OCI-LY7 (cell line): ENCODE data around the gene ABCG2. TPM values are rescaled to one million over a fixed set of nuclear protein-coding genes. Genes with fewer than 3 reads are reported as not detected.

Source experiments
- BruUV-seq: library from RNA; stranded (reverse); fragments of 400-500 nt; replicated peaks from 2 replicates; lab custom pipeline; 2021; lab: Mats Ljungman, UMichigan
- CTCF ChIA-PET: fragments of 300-600 bp; sonication (Branson Sonifier 250); formaldehyde crosslinking; loops from one replicate; lab custom pipeline; 2022; ENCODE audit warnings: antibody characterized with exemption; ENCODE audit not compliant: unreplicated experiment; lab: Charles Lee
- POLR2A ChIA-PET: fragments of 300-600 bp; sonication (Branson Sonifier 250); formaldehyde crosslinking; loops from one replicate; lab custom pipeline; 2022; ENCODE audit warnings: antibody characterized with exemption; lab: Charles Lee
- DNase-seq: peaks from one replicate; pipeline ENCODE4 v3.0.0-alpha.2; 2015; ENCODE audit warnings: low spot score
- H2AFZ ChIP-seq: fragments of 200-600 bp; sonication (generic), shearing (Covaris generic); 2 replicates; pipeline ENCODE4 v1.6.1; 2014; ENCODE audit warnings: mild to moderate bottlenecking, antibody characterized with exemption, low read length, moderate library complexity
- H3K27ac ChIP-seq: fragments of 200-600 bp; sonication (generic); 2 replicates; pipeline ENCODE4 v1.5.1; 2014; ENCODE audit warnings: mixed run types, low read depth, mild to moderate bottlenecking, moderate library complexity, low read length, inconsistent platforms; ENCODE audit not compliant: poor library complexity, severe bottlenecking
- H3K36me3 ChIP-seq: fragments of 200-600 bp; sonication (generic); 2 replicates; pipeline ENCODE4 v1.6.1; 2014; ENCODE audit warnings: mild to moderate bottlenecking, antibody characterized with exemption, low read length, moderate library complexity, mixed read lengths; ENCODE audit not compliant: insufficient read depth
- H3K4me1 ChIP-seq: fragments of 200-600 bp; sonication (generic); 2 replicates; pipeline ENCODE4 v1.5.1; 2014; ENCODE audit warnings: mild to moderate bottlenecking, low read length; ENCODE audit not compliant: insufficient read depth, poor library complexity, severe bottlenecking
- H3K4me2 ChIP-seq: fragments of 200-600 bp; sonication (generic); 2 replicates; pipeline ENCODE4 v1.6.1; 2014; ENCODE audit warnings: mild to moderate bottlenecking, low read length
- H3K4me3 ChIP-seq: fragments of 200-600 bp; sonication (generic); 2 replicates; pipeline ENCODE4 v1.5.1; 2014; ENCODE audit warnings: mild to moderate bottlenecking, low read depth, low read length; ENCODE audit not compliant: poor library complexity, severe bottlenecking
- H3K79me2 ChIP-seq: fragments of 200-600 bp; sonication (generic); 2 replicates; pipeline ENCODE4 v1.6.1; 2016; ENCODE audit warnings: low read depth, mild to moderate bottlenecking, low read length, moderate library complexity, mixed read lengths; ENCODE audit not compliant: insufficient read depth
- H3K9me2 ChIP-seq: fragments of 200-600 bp; sonication (generic); 2 replicates; pipeline ENCODE4 v1.6.1; 2016; ENCODE audit warnings: mild to moderate bottlenecking, low read length, mixed read lengths; ENCODE audit not compliant: insufficient read depth
- H3K9me3 ChIP-seq: fragments of 200-600 bp; sonication (generic); 2 replicates; pipeline ENCODE4 v1.6.1; 2014; ENCODE audit warnings: mild to moderate bottlenecking, mixed run types, low read length, mixed read lengths
- H4K20me1 ChIP-seq: fragments of 200-600 bp; sonication (generic); 2 replicates; pipeline ENCODE4 v1.6.1; 2014; ENCODE audit warnings: mild to moderate bottlenecking, antibody characterized with exemption, low read length, moderate library complexity, mixed read lengths; ENCODE audit not compliant: insufficient read depth
- EZH2phosphoT487 ChIP-seq: fragments of 200-600 bp; sonication (generic); IDR thresholded peaks from 2 replicates; pipeline ENCODE4 v1.6.1; 2018; ENCODE audit warnings: low read depth, borderline replicate concordance, mild to moderate bottlenecking, mixed run types, antibody characterized with exemption, low read length, moderate library complexity, mixed read lengths
- intact Hi-C: fragments of 100-400 bp; cut with micrococcal nuclease; formaldehyde crosslinking; loops from one replicate; pipeline ENCODE4 v1.10.0; 2022; ENCODE audit not compliant: unreplicated experiment
- total RNA-seq, 2 experiments: library from RNA; depleted of rRNA in 1 of 2; stranded (reverse); fragments of >200 nt in 1 of 2; shearing (Covaris generic) in 1 of 2; gene quantifications; 2 replicates each; pipeline ENCODE4 v1.2.3, GENCODE V29; 2014 to 2022
- TF ChIP-seq, protein P1 (sequence below): fragments of 200-600 bp; sonication (generic); conservative IDR thresholded peaks from 2 replicates; pipeline ENCODE4 v1.5.1; 2014; ENCODE audit warnings: mild to moderate bottlenecking, antibody characterized with exemption, low read length, moderate library complexity, mixed read lengths

Gene ABCG2
- total RNA-seq, 2 experiments from 2014 or later: not detected

DNA sequence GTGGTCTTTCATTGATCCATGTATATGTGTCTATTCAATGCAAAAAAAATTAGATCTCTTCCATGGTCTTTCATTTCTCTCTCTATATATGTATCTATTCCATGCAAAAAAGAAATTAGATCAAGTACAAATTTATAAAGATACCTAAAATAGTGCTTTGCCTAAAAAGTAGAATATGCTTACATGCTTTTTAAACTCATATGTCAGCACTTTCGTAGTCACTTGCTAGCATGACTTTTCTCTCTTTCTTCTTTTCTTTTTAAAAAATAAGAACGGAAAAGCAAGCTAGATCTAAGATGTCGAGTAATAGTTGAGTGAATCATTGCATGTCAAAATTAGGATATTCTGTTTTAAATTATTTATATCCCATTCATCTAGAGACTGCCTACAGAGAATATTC is 100.1 kb downstream of the ABCG2 start:
- ChIA-PET POLR2A (interaction anchor here (0.8 kb wide), 1 partner anchor 955 kb away, joined by 4 read pairs; no protein-coding TSS in a partner anchor), CTCF (no interaction called here)
- Histone ChIP-seq H3K4me3 (no peak overlapping the region), H3K36me3 (no peaks in the 10 kb centered on the region), H3K27ac (no peak overlapping the region), H3K4me2 (no peak overlapping the region), H3K9me2 (no peaks in the 10 kb centered on the region), H2AFZ (no peak overlapping the region), H3K9me3 (no peaks in the 10 kb centered on the region), H3K4me1 (no peaks in the 10 kb centered on the region), H3K79me2 (no peaks in the 10 kb centered on the region), H4K20me1 (no peaks in the 10 kb centered on the region)
- BruUV-seq: no TSS peak
- DNase-seq: no peak
- intact Hi-C loops: no loop called here
- no peak for TF ChIP-seq EZH2phosphoT487
- TF ChIP-seq, protein P1, sequence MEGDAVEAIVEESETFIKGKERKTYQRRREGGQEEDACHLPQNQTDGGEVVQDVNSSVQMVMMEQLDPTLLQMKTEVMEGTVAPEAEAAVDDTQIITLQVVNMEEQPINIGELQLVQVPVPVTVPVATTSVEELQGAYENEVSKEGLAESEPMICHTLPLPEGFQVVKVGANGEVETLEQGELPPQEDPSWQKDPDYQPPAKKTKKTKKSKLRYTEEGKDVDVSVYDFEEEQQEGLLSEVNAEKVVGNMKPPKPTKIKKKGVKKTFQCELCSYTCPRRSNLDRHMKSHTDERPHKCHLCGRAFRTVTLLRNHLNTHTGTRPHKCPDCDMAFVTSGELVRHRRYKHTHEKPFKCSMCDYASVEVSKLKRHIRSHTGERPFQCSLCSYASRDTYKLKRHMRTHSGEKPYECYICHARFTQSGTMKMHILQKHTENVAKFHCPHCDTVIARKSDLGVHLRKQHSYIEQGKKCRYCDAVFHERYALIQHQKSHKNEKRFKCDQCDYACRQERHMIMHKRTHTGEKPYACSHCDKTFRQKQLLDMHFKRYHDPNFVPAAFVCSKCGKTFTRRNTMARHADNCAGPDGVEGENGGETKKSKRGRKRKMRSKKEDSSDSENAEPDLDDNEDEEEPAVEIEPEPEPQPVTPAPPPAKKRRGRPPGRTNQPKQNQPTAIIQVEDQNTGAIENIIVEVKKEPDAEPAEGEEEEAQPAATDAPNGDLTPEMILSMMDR: no peak

DNA sequence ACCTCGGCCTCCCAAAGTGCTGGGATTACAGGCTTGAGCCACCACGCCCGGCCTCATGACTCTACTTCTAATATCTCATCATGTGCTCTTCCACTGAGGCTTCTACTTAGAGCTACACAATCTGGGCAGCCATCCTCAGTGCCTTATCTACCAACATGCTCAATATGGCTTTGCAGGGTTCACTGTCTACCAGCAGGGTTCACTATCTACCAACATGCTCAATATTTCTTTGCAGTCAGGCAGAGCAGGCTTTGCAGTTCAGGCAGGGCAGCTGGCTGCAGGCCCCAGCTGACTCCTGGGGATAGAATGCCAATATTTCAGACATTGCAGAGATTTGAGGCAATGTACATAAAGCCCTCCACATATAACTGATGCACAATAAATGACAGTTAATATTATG is 103.5 kb downstream of the ABCG2 start:
- Histone ChIP-seq H4K20me1 (no peaks in the 10 kb centered on the region), H2AFZ (no peak overlapping the region), H3K9me3 (no peaks in the 10 kb centered on the region), H3K4me1 (no peaks in the 10 kb centered on the region), H3K27ac (no peak overlapping the region), H3K79me2 (no peaks in the 10 kb centered on the region), H3K9me2 (no peaks in the 10 kb centered on the region), H3K36me3 (no peaks in the 10 kb centered on the region), H3K4me3 (no peak overlapping the region), H3K4me2 (no peak overlapping the region)
- intact Hi-C loops: no loop called here
- BruUV-seq: no TSS peak
- POLR2A ChIA-PET: interaction anchor here (0.6 to 0.7 kb wide), 2 partner anchors 31 to 113 kb away, joined by 4 to 6 read pairs; no protein-coding TSS in a partner anchor
- TF ChIP-seq, protein P1: no peak; the same call in 1 of the 2 replicates
- TF ChIP-seq EZH2phosphoT487: no peak
- DNase-seq: peak; percentile 2
- CTCF ChIA-PET: no interaction called here

DNA sequence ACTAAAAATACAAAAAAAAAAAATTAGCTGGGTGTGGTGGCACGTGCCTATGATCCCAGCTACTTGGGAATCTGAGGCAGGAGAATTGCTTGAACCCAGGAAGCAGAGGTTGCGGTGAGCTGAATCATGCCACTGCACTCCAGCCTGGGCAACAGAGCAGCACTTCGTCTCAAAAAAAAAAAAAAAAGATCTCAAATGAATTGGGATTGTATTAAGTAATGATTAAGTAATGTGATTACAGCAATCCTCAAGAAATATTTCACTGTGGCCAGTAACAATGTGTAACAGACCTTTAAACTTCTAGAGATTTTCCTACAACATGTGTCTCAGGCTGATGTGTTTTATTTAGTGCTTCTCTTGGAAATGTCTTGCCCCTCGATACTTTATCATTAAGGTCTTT is 104.2 kb downstream of the ABCG2 start:
- Histone ChIP-seq H3K79me2 (no peaks in the 10 kb centered on the region), H4K20me1 (no peaks in the 10 kb centered on the region), H2AFZ (no peak overlapping the region), H3K36me3 (no peaks in the 10 kb centered on the region), H3K4me3 (no peak overlapping the region), H3K9me2 (no peaks in the 10 kb centered on the region), H3K4me1 (no peaks in the 10 kb centered on the region), H3K9me3 (no peaks in the 10 kb centered on the region), H3K27ac (no peak overlapping the region), H3K4me2 (no peak overlapping the region)
- no peak for DNase-seq
- intact Hi-C loops: no loop called here
- no peak for TF ChIP-seq EZH2phosphoT487
- TF ChIP-seq, protein P1: no peak
- BruUV-seq: no TSS peak
- CTCF ChIA-PET: no interaction called here
- POLR2A ChIA-PET: interaction anchor here (0.6 to 0.7 kb wide), 3 partner anchors 9 to 243 kb away, joined by 3 to 4 read pairs (median 3); no protein-coding TSS in a partner anchor
